Breast epithelium (tissue), 4 donors: Measurements from ENCODE around the gene SH3D19. TPM values are rescaled to one million over a fixed set of nuclear protein-coding genes. Genes with fewer than 3 reads are reported as not detected.

Experiments used
- DNase-seq, 2 donors: peaks; one replicate each; pipeline ENCODE4 v3.0.0-alpha.2; 2019; ENCODE audit warnings: low spot score in 2 of 2
- H3K27ac ChIP-seq, 2 donors: fragments of 200-600 bp; sonication (generic) in 1 of 2; one replicate each; pipeline ENCODE4 v1.5.1; 2016 to 2019; ENCODE audit warnings: mild to moderate bottlenecking in 1 of 2
- H3K27me3 ChIP-seq, 2 donors: fragments of 200-600 bp; sonication (generic) in 1 of 2; one replicate each; pipeline versions ENCODE4 v1.5.1 to v1.6.0; 2017 to 2019; ENCODE audit warnings: control low read depth in 1 of 2, mild to moderate bottlenecking in 1 of 2
- H3K36me3 ChIP-seq: fragments of 200-600 bp; one replicate; pipeline ENCODE4 v1.5.1; 2019
- H3K4me1 ChIP-seq, 2 donors: fragments of 200-600 bp; sonication (generic); one replicate each; pipeline ENCODE4 v1.5.1; 2016 to 2019; ENCODE audit warnings: control low read depth in 1 of 2
- H3K4me3 ChIP-seq, 3 donors: fragments of 200-600 bp; sonication (generic); 1 replicate in 2 of 3; 2 replicates in 1 of 3; pipeline ENCODE4 v1.5.1; 2016 to 2019; ENCODE audit warnings: mild to moderate bottlenecking in 3 of 3, moderate library complexity in 2 of 3
- H3K9me3 ChIP-seq, 2 donors: fragments of 200-600 bp; sonication (generic) in 1 of 2; one replicate each; pipeline ENCODE4 v1.5.1; 2016 to 2019; ENCODE audit warnings: control low read depth in 1 of 2
- CTCF ChIP-seq, 3 donors: fragments of 450-650 bp; IDR thresholded peaks; one replicate each; pipeline ENCODE4 v1.5.1; 2016 to 2017; ENCODE audit warnings: antibody characterized with exemption in 3 of 3, mild to moderate bottlenecking in 3 of 3, moderate library complexity in 3 of 3
- POLR2A ChIP-seq: fragments of 450-650 bp; IDR thresholded peaks from one replicate; pipeline ENCODE4 v1.6.1; 2016; ENCODE audit warnings: antibody characterized with exemption, mild to moderate bottlenecking, moderate library complexity
- POLR2AphosphoS5 ChIP-seq, 3 donors: sonication (generic); formaldehyde crosslinking; IDR thresholded peaks; one replicate each; pipeline ENCODE4 v1.6.1; 2017; ENCODE audit warnings: antibody characterized with exemption in 3 of 3
- intact Hi-C: fragments of 100-400 bp; cut with DNase I; formaldehyde crosslinking; loops from one replicate; pipeline ENCODE4 v1.15.1; 2023; ENCODE audit warnings: low total_unique reads
- total RNA-seq, 3 donors: library from RNA; depleted of rRNA; stranded (reverse); fragments of >200 nt; gene quantifications; one replicate each; pipeline ENCODE4 v1.1.0, GENCODE V29; 2016

The SH3D19 gene
- total RNA-seq, 3 donors from 2014 or later, result 82.9 to 297 (median 113) TPM

- intact Hi-C loops, result no loop called here
- H3K36me3 ChIP-seq, result no peaks in the 10 kb centered on the region
- TF ChIP-seq POLR2AphosphoS5 (IDR thresholded peaks at IDR 0.05), result no peak
- no peak for TF ChIP-seq POLR2A
- TF ChIP-seq CTCF (IDR thresholded peaks at IDR 0.05), result no peak
- H3K4me1 ChIP-seq, result peaks cover 0 to 2% of the 10 kb centered on the region in 2 donors
- H3K27ac ChIP-seq, result no peak overlapping the region
- no peaks in the 10 kb centered on the region for H3K27me3 ChIP-seq
- H3K4me3 ChIP-seq, result no peak overlapping the region
- no peaks in the 10 kb centered on the region for H3K9me3 ChIP-seq
- DNase-seq, result no peak
Measured at GRCh38 chr4:151250706-151251105, 74.7 kb downstream of the SH3D19 start.

GRCh38 chr4:151248519-151248918 is 76.9 kb downstream of the SH3D19 start:
- intact Hi-C loops, result no loop called here
- Histone ChIP-seq H3K27me3 (no peaks in the 10 kb centered on the region), H3K36me3 (no peaks in the 10 kb centered on the region), H3K9me3 (no peaks in the 10 kb centered on the region), H3K27ac (no peak overlapping the region), H3K4me3 (no peak overlapping the region), H3K4me1 (peaks cover 0 to 2% of the 10 kb centered on the region in 2 donors)
- no peak for TF ChIP-seq POLR2AphosphoS5 (IDR thresholded peaks at IDR 0.05)
- no peak for TF ChIP-seq CTCF (IDR thresholded peaks at IDR 0.05)
- no peak for TF ChIP-seq POLR2A
- no peak for DNase-seq

GRCh38 chr4:151247395-151247794 is 78.0 kb downstream of the SH3D19 start:
- intact Hi-C loops, result no loop called here
- no peak for DNase-seq
- no peaks in the 10 kb centered on the region for H3K27me3 ChIP-seq
- no peaks in the 10 kb centered on the region for H3K9me3 ChIP-seq
- H3K36me3 ChIP-seq, result no peaks in the 10 kb centered on the region
- H3K4me1 ChIP-seq, result peaks cover 0 to 2% of the 10 kb centered on the region in 2 donors
- TF ChIP-seq CTCF (IDR thresholded peaks at IDR 0.05) (no peak), POLR2A (no peak), POLR2AphosphoS5 (IDR thresholded peaks at IDR 0.05) (no peak)
- no peak overlapping the region for H3K4me3 ChIP-seq
- H3K27ac ChIP-seq, result no peak overlapping the region

GRCh38 chr4:151246742-151247141 is 78.7 kb downstream of the SH3D19 start:
- intact Hi-C loops, result no loop called here
- no peaks in the 10 kb centered on the region for H3K9me3 ChIP-seq

GRCh38 chr4:151242305-151242704 is 83.1 kb downstream of the SH3D19 start:
- TF ChIP-seq POLR2A (no peak), POLR2AphosphoS5 (IDR thresholded peaks at IDR 0.05) (no peak), CTCF (IDR thresholded peaks at IDR 0.05) (no peak)
- H3K27me3 ChIP-seq, result no peaks in the 10 kb centered on the region
- no peaks in the 10 kb centered on the region for H3K36me3 ChIP-seq
- H3K4me1 ChIP-seq, result no peaks in the 10 kb centered on the region
- no peak for DNase-seq
- intact Hi-C loops, result no loop called here
- H3K4me3 ChIP-seq, result no peak overlapping the region
- no peaks in the 10 kb centered on the region for H3K9me3 ChIP-seq
- no peak overlapping the region for H3K27ac ChIP-seq

More at GRCh38 chr4:151246742-151247141, 78.7 kb downstream of the SH3D19 start:
- H3K27me3 ChIP-seq, result no peaks in the 10 kb centered on the region
- TF ChIP-seq CTCF (IDR thresholded peaks at IDR 0.05) (no peak), POLR2AphosphoS5 (IDR thresholded peaks at IDR 0.05) (no peak), POLR2A (no peak)
- H3K4me3 ChIP-seq, result no peak overlapping the region
- no peak overlapping the region for H3K27ac ChIP-seq
- H3K4me1 ChIP-seq, result peaks cover 0 to under 1% of the 10 kb centered on the region in 2 donors
- no peaks in the 10 kb centered on the region for H3K36me3 ChIP-seq
- DNase-seq, result no peak
